ENCODE results near the gene CYP2U1.
"Not testable (repeated sequence)": the region's sequence is repeated elsewhere in the genome, so short reads cannot be mapped to it uniquely, and the experiment has no call there.

Gene CYP2U1

DNA sequence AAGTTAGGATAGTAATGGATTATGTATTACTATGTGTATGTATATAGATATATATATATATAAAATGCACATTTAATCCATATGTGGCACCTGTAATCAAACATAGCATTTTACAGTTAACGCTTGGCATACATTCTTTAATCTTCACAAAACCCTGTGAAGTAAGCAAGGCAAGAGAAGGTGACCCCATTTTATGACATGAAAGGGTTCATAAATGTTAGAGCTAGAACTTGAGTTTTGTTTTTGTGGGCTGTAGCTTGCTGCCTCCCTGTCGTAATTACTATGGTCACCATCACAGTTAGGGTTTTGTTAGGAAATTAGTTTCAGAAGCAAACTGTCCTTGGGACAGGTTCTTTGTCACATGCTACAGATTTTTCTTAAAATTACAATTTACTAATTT is 13.8 kb upstream of the CYP2U1 start:
- DNase-seq (ENCODE audit: low spot score) = no peak

DNA sequence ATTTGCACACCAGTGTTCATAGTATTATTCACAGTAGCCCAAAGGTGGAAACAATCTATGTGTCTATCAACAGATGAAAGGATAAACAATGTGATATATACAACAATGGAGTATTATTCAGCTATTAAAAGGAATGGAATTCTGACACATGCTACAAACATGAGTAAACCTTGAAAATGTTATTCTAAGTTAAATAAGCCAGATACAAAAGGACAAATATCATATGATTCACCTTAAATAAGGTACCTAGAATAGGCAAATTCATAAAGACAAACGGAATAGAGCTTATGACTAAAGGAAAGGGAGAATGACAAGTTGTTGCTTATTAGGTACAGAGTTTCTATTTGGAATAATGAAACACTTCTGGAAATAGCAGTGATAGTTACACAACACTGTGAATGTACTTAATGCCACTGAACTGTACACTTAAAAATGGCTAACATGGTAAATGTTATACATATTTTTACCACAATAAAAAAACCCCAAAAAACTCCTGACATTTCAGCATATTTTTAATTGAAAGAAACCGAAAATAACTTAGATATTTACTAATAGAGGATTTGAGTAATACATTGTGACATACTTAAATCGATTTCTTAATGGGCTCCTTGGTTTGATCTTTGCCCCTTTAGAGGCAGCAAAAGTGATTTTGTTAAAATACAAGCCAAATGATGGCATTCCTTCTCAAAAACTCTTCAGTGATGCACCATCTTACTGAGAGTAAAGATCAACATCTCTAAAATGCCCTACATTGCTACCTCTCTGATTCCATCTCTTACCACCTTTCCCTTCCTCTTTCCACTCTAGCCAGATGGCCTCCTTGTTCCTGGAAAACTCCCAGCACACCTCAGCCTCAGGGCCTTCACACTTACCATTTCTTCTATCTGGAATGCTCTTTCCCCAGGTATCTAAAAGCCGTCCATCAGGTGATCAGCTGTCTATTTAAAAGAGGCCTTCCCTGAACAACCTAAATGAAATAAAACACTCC is 8.6 kb upstream of the CYP2U1 start:
- no peak for DNase-seq (ENCODE audit: low spot score)

DNA sequence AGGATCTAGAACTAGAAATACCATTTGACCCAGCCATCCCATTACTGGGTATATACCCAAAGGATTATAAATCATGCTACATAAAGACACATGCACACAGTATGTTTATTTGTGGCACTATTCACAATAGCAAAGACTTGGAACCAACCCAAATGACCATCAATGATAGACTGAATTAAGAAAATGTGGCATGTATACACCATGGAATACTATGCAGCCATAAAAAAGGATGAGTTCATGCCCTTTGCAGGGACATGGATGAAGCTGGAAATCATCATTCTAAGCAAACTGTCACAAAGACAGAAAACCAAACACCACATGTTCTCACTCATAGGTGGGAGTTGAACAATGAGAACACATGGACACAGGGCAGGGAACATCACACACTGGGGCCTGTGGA is 5.6 kb upstream of the CYP2U1 start:
- not testable (repeated sequence) for DNase-seq (ENCODE audit: low spot score)

DNA sequence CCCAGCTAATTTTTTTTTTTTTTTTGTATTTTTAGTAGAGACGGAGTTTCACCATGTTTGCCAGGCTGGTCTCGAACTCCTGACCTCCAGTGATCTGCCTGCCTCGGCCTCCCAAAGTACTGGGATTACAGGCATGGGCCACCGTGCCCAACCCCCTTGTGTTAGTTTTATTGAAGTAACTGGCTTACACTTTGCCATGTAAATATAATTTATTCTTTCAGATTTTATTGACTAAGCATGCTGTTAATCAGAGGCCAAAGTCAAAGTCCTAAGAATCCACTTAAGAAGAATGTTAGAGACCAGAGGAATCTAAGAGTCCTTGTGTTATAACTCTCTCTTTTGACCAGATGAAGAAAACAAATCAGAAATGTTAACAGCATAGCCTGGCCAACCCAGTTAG is 4.5 kb upstream of the CYP2U1 start:
- DNase-seq (ENCODE audit: low spot score) = not testable (repeated sequence)

DNA sequence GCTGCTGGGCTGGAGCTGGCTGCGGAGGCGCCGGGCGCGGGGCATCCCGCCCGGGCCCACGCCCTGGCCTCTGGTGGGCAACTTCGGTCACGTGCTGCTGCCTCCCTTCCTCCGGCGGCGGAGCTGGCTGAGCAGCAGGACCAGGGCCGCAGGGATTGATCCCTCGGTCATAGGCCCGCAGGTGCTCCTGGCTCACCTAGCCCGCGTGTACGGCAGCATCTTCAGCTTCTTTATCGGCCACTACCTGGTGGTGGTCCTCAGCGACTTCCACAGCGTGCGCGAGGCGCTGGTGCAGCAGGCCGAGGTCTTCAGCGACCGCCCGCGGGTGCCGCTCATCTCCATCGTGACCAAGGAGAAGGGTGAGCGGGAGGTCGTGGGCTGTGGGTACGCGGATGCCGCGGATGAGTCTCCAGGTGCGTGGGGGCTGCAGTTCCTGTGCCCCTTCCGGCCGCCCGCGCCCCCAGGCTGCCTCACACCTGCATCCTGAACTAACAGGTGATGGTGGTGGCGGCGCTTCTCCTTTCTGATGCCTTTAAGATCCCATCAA is 499 bp downstream of the CYP2U1 start:
- DNase-seq (ENCODE audit: low spot score) = no peak

DNA sequence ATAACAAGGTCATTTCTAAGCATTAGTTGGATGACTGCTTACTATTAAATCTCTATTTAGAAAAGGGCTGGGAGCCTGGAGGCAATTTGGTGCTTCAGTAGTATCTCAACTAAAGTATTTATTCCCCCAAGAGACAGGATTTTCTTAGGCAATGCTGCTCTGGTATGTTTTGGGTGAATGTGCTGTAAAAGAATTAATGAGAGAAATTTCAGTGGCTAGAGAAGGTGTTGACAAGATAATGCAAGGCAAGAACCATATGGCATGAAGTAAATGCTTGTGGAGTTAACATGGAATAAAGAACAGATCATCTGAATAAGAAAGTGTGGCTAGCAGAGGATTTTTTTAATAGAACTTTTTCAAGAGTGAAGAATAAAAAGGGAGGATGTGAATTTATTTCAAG is 3.9 kb downstream of the CYP2U1 start:
- DNase-seq (ENCODE audit: low spot score) = no peak

DNA sequence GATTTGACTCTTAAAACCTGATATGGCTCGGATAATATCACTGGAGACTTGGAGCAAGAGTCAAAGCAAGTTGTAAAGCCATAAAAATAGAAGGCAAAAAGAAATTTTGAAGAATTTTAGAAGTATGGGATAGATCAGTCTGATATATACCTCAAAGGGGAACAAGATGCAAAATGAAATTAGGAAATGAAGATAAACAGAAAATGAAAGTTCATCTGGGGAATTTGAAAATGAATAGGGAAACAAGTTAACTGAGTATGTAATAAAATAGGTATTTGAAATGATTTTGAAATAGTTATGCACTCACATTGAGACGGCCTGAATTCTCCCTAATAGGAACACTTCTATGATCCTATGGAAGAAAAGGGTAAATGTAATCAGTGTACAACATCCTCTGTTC is 5.7 kb downstream of the CYP2U1 start:
- DNase-seq (ENCODE audit: low spot score) = no peak

DNA sequence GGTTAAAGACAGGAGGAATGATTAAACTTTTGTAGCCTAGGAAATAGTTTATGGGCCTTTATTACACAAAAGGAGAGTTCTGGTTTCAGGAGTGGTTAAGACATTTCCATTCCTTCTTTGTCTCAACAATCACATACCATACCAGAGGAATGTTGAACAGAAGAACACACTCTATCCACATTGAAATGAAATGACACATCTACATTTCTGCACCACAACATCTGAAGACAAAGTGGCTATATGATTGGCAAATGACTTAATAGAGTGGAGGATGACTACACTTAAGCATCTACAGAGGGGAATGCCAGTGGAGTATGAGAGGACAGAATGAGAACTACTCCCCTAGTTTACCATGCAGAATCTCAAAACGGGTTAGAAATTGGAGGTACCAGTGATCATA is 8.0 kb downstream of the CYP2U1 start:
- no peak for DNase-seq (ENCODE audit: low spot score)

DNA sequence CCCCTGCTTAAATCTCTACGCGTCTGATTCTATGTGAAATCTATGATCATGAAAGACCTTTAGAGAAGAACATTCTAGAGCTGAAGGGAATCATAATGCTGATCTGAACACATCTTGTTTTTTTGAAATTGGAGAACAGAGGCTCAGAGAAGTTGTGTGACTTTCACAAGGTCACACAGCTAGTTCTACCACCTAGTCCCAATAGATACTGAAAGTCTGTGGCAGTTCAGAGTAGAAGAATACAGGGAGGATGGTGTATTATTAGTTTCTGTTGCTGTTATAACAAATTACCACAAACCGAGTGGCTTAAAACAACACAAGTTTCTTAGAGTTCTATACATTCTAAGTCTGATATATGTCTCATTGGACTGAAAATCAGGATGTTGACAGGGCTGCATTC is 14.5 kb downstream of the CYP2U1 start:
- no peak for DNase-seq (ENCODE audit: low spot score)

DNA sequence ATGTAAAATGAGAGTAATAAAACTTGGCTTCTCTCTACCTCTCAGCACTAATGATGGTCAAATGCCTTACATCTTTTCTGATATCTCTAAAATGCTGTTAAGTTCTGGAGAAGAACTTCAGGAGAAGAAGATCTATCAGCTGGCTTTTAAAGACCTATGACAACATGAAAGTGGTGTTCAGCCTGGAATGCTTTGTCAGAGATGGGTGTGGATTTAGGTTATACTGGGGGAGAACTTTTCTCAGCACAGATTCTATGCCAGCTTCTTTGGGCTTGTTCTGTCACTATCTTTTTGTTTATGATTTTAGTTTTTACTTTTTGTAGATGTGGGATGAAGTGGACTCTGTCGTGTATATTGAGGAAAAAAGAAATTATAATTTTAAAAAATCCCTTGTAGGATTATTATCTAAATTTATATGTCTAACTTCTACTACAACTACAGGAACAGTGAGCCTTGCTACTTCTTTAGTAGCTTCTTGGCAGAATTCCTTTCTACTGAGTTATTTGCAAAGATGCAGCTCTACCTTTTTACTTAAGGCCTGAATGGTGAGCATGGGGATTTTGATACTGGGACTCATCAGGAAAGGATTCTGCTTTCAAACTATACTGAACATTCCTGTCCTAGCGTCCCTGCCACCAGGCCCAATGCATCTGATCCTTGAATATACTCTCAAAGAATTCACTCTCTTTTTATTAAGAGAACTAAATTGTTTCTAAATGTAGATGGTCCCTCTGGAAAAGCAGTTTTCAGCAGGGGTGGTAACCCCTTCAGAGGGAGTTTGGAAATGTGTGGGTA is 19.6 kb downstream of the CYP2U1 start:
- no peak for DNase-seq (ENCODE audit: low spot score)

DNA sequence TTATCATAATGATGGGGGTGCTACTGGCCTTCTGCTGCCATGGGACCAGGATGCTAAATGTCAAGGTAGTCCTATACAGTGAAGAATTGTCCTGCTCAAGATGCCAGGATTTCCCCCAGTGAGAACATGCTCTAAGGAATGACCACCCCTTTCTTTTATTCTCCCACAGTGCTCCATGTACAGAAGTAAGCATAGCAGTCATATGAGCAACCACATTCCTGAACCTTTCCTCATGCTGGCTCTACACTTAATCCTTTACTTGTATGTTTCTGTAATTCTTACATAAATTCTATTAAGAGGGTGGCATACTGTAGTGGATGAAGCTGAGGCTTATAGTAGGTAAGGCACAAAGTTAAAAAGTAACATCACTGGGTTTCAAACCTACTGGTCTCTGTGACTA is 20.2 kb downstream of the CYP2U1 start:
- DNase-seq (ENCODE audit: low spot score) = no peak

DNA sequence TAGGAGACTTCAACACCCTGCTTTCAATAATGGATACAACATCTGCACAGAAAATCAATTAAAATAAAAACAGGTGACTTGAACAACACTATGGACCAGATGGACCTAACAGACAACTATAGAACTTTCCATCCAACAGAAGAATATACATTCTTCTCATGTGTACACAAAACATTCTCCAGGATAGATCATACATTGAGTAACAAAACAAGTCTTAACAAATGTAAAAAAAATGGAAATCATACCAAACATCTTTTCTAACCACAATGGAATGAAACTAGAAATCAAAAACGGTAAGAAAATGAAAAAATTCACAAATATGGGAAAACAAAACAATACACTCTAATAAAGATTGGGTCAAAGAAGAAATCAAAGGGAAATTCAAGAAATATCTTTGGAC is 24.7 kb downstream of the CYP2U1 start:
- DNase-seq (ENCODE audit: low spot score) = no peak

DNA sequence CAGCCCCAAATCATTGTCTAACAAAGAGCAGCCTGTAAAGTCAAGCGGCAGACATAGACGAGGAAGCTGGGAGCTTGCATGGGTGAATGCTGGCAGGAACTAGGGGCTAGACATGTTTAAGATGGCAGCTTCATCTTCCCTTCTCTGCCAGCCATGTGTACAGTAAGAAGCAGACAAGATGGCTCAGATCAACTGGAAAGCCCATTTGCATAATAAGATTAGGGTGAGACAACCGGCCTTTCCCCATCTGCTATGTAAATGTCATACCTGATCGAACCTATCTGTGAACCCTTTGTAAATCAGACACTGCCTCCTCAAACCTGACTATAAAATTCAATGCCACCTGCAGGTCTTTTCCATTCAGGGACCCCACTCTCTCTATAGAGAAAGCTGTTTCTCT is 35.6 kb downstream of the CYP2U1 start:
- DNase-seq (ENCODE audit: low spot score) = peak; percentile 62

DNA sequence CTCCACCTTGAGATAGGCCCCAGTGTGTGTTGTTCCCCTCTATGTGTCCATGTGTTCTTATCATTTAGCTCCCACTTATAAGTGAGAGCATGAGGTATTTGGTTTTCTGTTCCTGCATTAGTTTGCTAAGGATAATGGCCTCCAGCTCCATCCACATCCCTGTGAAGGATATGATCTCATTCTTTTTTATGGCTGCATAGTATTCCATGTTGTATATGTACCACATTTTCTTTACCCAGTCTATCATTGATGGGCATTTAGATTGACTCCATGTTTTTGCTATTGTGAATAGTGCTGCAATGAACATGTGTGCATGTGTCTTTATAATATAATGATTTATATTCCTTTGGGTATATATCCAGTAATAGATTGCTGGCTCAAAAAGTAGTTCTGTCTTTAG is 36.2 kb downstream of the CYP2U1 start:
- DNase-seq (ENCODE audit: low spot score) = not testable (repeated sequence)

DNA sequence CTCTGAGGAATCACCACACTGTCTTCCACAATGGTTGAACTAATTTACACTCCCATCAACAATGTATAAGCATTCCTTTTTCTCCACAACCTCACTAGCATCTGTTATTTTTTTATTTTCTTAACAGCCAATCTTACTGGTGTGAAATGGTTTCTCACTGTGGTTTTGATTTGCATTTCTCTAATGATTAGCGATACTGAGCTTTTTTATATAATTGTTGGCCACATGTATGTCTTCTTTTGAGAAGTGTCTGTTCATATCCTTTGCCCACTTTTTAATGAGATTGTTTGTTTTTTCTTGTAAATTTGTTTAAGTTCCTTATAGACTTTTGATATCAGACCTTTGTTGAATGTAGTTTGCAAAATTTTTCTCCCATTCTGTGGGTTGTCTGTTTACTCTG is 36.6 kb downstream of the CYP2U1 start:
- not testable (repeated sequence) for DNase-seq (ENCODE audit: low spot score)

DNA sequence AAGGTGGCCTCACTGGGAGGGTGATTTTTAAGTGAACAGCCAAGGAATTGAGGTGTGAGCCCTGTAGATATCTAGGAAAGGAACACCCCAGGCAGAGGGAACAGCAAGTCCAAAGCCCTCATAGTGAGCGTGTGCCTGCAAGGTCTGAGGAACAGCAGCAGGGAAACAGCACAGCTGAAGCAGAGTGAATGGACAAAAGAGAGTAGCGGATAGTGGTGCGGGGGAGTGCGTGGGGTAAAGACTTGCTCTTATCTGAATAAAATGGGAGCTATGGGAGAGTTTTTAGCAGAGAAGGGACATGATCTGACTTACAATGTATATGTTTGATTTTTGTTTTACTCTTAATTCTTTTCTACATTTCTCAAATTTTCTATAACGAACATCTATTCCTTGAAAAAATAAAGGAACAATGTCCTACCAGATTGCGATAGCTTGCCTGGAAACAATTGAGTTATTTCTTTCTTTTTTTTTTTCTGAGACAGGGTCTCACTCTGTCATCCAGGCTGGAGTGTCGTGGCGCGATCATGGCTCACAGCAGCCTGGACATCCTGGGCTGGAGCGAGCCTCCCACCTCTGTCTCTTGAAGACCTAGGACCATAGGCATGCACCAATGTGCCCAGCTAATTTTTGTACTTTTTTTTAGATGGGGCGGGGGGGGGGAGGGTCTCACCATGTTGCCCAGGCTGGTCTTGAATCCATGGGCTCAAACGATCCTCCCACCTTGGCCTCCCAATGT is 38.9 kb downstream of the CYP2U1 start:
- DNase-seq (ENCODE audit: low spot score) = no peak

DNA sequence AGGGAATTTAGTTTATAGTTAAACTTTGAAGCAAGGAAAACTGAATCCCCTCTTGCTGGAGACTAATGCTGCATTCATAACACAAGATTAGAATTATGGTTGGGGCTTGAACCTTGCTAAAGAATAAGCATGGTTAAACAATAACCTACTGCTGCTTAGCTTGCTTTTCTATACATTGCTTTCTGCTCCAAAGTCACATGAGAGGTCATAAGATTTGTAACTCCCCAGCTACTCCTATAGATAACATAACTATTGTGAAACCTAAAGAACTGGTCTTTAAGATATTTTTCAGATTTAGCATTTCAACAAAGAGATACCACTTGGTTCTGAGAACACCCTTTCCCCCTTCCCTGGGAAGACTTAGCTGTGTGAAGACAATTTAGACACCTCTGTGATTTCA is 41.3 kb downstream of the CYP2U1 start:
- no peak for DNase-seq (ENCODE audit: low spot score)

DNA sequence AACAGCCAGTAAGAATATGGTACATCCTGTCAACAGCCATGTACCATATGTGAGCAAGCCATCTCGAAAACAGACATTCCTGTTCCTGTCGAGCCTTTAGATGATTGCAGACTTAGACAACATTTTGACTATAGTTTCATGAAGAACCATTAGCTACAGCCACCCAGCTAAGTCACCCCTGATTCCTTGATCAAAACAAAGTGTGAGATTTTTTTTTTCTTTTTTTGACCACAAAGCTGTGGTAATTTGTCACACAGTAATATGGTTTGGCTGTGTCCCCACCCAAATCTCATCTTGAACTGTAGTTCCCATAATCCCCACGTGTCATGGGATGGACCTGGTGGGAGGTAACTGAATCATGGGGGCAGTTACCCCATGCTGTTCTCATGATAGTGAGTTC is 43.2 kb downstream of the CYP2U1 start:
- no peak for DNase-seq (ENCODE audit: low spot score)

DNA sequence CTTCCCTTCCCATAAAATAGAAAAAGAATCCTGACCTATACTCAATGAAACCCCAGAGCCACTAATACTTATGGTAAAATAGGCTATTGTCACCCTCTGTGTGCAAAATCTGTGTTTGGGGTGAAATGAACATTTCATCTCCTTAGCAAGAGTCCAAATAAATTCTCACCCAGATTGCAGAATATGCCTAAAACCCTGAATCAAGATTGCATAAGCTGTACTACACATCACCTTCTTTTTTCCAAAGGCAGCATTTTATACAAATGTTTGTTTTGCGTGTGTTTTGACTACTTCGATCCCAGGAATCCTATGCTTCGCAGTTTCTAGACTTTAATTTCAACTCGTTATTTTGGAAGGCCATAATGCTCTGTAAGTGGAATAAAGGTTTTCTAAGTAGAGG is 46.1 kb downstream of the CYP2U1 start:
- DNase-seq (ENCODE audit: low spot score) = no peak

DNA sequence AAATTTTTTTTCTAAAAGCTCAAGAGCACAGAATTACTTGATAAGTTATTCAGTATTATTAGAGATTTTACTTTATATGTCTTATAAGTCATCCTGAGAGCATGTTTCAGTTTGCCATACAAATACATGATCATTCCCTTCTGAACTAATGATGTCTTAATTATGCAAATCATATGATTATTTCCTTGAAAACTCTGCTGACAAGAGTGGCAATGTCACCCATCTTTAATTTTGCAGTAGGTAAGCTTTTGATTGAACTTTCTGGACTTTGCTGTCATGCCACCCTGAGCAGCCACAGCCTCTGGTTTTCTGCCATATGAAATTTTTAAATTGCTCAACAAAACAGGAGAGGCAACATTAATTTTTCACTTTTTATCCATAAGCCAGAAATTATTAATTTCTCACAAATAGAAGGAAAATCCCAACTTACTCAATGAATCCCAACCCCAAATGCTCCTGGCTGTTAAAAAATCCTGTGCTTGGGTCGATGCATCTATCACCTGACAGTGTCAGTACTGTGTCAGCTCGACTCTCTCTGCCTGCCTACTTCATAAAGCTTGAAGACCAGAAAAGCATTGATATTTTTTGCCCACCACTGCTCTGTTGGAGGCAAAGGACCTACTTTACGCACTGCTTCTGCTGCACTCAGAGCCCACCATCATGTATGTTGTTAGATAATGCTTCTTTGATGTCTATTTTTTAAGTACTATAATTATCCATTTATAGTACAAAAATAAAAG is 46.8 kb downstream of the CYP2U1 start:
- no peak for DNase-seq (ENCODE audit: low spot score)

Measured in SK-N-DZ (cell line).